ENCODE data around the gene TSLP. TPM values are rescaled to one million over a fixed set of nuclear protein-coding genes. Genes with fewer than 3 reads are reported as not detected.

Gene TSLP
- total and polyA plus RNA-seq, 2 donors (not counting 1 experiment from before 2014, with no cell fraction given) = not detected

DNA sequence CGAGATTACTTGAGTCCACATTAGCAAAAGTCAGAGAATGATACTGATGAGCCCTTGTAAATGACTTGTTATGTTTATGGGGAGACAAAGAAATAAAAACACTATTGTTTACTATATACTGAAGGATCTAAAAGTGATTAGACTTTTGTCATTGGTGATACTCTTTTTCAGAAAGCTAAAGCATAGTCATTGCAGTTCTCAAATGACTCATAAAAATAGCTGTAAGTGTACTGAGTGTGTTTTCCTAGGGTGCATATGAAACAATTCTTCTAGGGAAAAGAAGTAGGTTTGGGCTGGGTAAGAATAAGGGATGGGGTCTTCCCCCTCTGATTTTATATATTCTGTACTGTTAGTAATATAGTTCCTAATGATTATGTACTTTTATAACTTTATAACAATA lies 53.3 kb downstream of the TSLP start:
- no peak for TF ChIP-seq EZH2 (IDR thresholded peaks at IDR 0.05; ENCODE audit: borderline replicate concordance, insufficient read depth, low read depth, low read length, poor library complexity, severe bottlenecking)
- TF ChIP-seq, protein P1, sequence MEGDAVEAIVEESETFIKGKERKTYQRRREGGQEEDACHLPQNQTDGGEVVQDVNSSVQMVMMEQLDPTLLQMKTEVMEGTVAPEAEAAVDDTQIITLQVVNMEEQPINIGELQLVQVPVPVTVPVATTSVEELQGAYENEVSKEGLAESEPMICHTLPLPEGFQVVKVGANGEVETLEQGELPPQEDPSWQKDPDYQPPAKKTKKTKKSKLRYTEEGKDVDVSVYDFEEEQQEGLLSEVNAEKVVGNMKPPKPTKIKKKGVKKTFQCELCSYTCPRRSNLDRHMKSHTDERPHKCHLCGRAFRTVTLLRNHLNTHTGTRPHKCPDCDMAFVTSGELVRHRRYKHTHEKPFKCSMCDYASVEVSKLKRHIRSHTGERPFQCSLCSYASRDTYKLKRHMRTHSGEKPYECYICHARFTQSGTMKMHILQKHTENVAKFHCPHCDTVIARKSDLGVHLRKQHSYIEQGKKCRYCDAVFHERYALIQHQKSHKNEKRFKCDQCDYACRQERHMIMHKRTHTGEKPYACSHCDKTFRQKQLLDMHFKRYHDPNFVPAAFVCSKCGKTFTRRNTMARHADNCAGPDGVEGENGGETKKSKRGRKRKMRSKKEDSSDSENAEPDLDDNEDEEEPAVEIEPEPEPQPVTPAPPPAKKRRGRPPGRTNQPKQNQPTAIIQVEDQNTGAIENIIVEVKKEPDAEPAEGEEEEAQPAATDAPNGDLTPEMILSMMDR (IDR thresholded peaks at IDR 0.05) = no peak
- Histone ChIP-seq H3K9me3 (ENCODE audit: control extremely low read depth in 1 of 3, control insufficient read depth in 2 of 3, insufficient read depth in 1 of 3, low read length in 2 of 3) (no peaks in the 10 kb centered on the region), H3K36me3 (replicated peaks in 1 of 2; ENCODE audit: control extremely low read depth in 1 of 2, control insufficient read depth in 1 of 2, extremely low read depth in 1 of 2, insufficient read depth in 2 of 2, low read length in 1 of 2) (peaks cover 20 to 60% of the 10 kb centered on the region in 2 experiments), H3K27ac (ENCODE audit: low read length in 2 of 2) (no peak overlapping the region), H3K79me2 (ENCODE audit: control insufficient read depth, insufficient read depth, low read length) (no peaks in the 10 kb centered on the region), H4K20me1 (ENCODE audit: control insufficient read depth, insufficient read depth, low read length, poor library complexity, severe bottlenecking) (no peaks in the 10 kb centered on the region), H2AFZ (ENCODE audit: insufficient read depth, low read depth, low read length, poor library complexity, severe bottlenecking) (no peak overlapping the region), H3K4me3 (ENCODE audit: control extremely low read depth in 1 of 5, extremely low read depth in 1 of 5, insufficient read depth in 1 of 5, low read depth in 2 of 5, low read length in 4 of 5) (no peak overlapping the region), H3K9ac (ENCODE audit: low read length) (no peak overlapping the region), H3K4me2 (replicated peaks; ENCODE audit: low read depth, low read length, poor library complexity, severe bottlenecking) (no peak overlapping the region), H3K4me1 (ENCODE audit: control insufficient read depth in 2 of 2, insufficient read depth in 2 of 2, low read length in 2 of 2) (no peaks in the 10 kb centered on the region), H3K27me3 (replicated peaks in 1 of 4; ENCODE audit: control extremely low read depth in 1 of 4, control insufficient read depth in 3 of 4, insufficient read depth in 4 of 4, low read length in 3 of 4) (no peaks in the 10 kb centered on the region)
- Mint-ChIP-seq H3K27ac (no peak overlapping the region), H3K4me1 (no peaks in the 10 kb centered on the region), H3K9me3 (ENCODE audit: insufficient read depth) (no peaks in the 10 kb centered on the region), H3K27me3 (no peaks in the 10 kb centered on the region), H3K4me3 (no peak overlapping the region)
- POLR2A ChIA-PET = no interaction called here
- WGBS (ENCODE audit: insufficient coverage) = no CpG with 5 or more reads among the region's 1 CpG
- intact Hi-C loops (cut with micrococcal nuclease) = loop anchor here (10.0 kb wide), 1 partner anchor 1660 kb away; no protein-coding TSS in a partner anchor
- CTCF ChIA-PET = no interaction called here
- DNase-seq (no peak), ATAC-seq (ENCODE audit: low read depth) (no peak)

DNA sequence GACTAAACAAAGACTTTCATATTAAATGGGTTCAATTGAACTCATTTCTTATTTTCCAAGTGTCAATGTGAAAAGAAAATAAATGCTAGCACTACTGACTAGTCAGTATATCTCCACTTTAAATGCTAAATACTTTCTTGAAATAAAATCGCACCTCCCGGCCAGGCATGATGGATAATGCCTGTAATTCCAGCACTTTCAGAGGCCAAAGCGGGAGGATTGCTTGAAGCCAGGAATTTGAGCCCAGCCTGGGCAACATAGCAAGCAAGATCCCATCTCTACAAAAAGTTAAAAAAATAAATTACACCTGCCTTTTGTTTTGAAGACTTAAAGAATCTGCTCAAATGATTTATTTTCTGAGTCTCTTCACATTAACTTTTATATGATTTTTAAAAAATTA lies 55.4 kb downstream of the TSLP start:
- ATAC-seq (ENCODE audit: low read depth) (no peak), DNase-seq (no peak)
- Histone ChIP-seq H2AFZ (ENCODE audit: insufficient read depth, low read depth, low read length, poor library complexity, severe bottlenecking) (no peak overlapping the region), H3K4me3 (ENCODE audit: control extremely low read depth in 1 of 5, extremely low read depth in 1 of 5, insufficient read depth in 1 of 5, low read depth in 2 of 5, low read length in 4 of 5) (no peak overlapping the region), H3K36me3 (replicated peaks in 1 of 2; ENCODE audit: control extremely low read depth in 1 of 2, control insufficient read depth in 1 of 2, extremely low read depth in 1 of 2, insufficient read depth in 2 of 2, low read length in 1 of 2) (peaks cover 11 to 45% of the 10 kb centered on the region in 2 experiments), H4K20me1 (ENCODE audit: control insufficient read depth, insufficient read depth, low read length, poor library complexity, severe bottlenecking) (no peaks in the 10 kb centered on the region), H3K27ac (ENCODE audit: low read length in 2 of 2) (no peak overlapping the region), H3K9me3 (ENCODE audit: control extremely low read depth in 1 of 3, control insufficient read depth in 2 of 3, insufficient read depth in 1 of 3, low read length in 2 of 3) (no peaks in the 10 kb centered on the region), H3K9ac (ENCODE audit: low read length) (no peak overlapping the region), H3K4me1 (ENCODE audit: control insufficient read depth in 2 of 2, insufficient read depth in 2 of 2, low read length in 2 of 2) (no peaks in the 10 kb centered on the region), H3K27me3 (replicated peaks in 1 of 4; ENCODE audit: control extremely low read depth in 1 of 4, control insufficient read depth in 3 of 4, insufficient read depth in 4 of 4, low read length in 3 of 4) (no peaks in the 10 kb centered on the region), H3K79me2 (ENCODE audit: control insufficient read depth, insufficient read depth, low read length) (no peaks in the 10 kb centered on the region), H3K4me2 (replicated peaks; ENCODE audit: low read depth, low read length, poor library complexity, severe bottlenecking) (no peak overlapping the region)
- TF ChIP-seq, protein P1 (IDR thresholded peaks at IDR 0.05) = no peak
- no peak for TF ChIP-seq EZH2 (IDR thresholded peaks at IDR 0.05; ENCODE audit: borderline replicate concordance, insufficient read depth, low read depth, low read length, poor library complexity, severe bottlenecking)
- intact Hi-C loops (cut with micrococcal nuclease) = loop anchor here (10.0 kb wide), 1 partner anchor 1658 kb away; no protein-coding TSS in a partner anchor
- H3K4me1 Mint-ChIP-seq = no peaks in the 10 kb centered on the region
- H3K27me3 Mint-ChIP-seq = no peaks in the 10 kb centered on the region
- no peaks in the 10 kb centered on the region for H3K9me3 Mint-ChIP-seq (ENCODE audit: insufficient read depth)
- H3K27ac Mint-ChIP-seq = no peak overlapping the region
- WGBS (ENCODE audit: insufficient coverage) = 100% methylated on average over 2 of the region's 3 CpGs
- ChIA-PET CTCF (no interaction called here), POLR2A (no interaction called here)
- no peak overlapping the region for H3K4me3 Mint-ChIP-seq

Other genes with a start within 250 kb of the TSLP start
- 33.9 and 35.2 TPM in 2 replicates for gene WDR36, start 20.6 kb downstream of the TSLP start, total RNA-seq
- 6.0 and 8.8 TPM in 2 replicates for gene WDR36, start 20.6 kb downstream of the TSLP start, polyA plus RNA-seq
- gene CAMK4, start 152.7 kb downstream of the TSLP start, total RNA-seq = 4.8 and 5.2 TPM in 2 replicates
- 0.78 and 2.6 TPM in 2 replicates for gene CAMK4, start 152.7 kb downstream of the TSLP start, polyA plus RNA-seq

Data from B cell (primary cell).